Karpas-422 (cell line): ENCODE data around the gene PCDHGA12. TPM values are rescaled to one million over a fixed set of nuclear protein-coding genes. Genes with fewer than 3 reads are reported as not detected.
"Not testable (repeated sequence)": the region's sequence is repeated elsewhere in the genome, so short reads cannot be mapped to it uniquely, and the experiment has no call there.

ENCODE experiments used
- DNase-seq: peaks from one replicate; pipeline ENCODE4 v3.0.0-alpha.2; 2015
- H2AFZ ChIP-seq: fragments of 200-600 bp; sonication (generic); 2 replicates; pipeline ENCODE4 v1.6.1; 2014; ENCODE audit warnings: antibody characterized with exemption, low read length, mixed read lengths
- H3K27ac ChIP-seq: fragments of 200-600 bp; sonication (generic); 2 replicates; pipeline ENCODE4 v1.5.1; 2014; ENCODE audit warnings: mild to moderate bottlenecking, low read length, moderate library complexity
- H3K27me3 ChIP-seq: fragments of 200-600 bp; sonication (generic); 2 replicates; pipeline ENCODE4 v1.6.1; 2014; ENCODE audit warnings: low read length, mixed read lengths
- H3K36me3 ChIP-seq: fragments of 200-600 bp; sonication (generic); 2 replicates; pipeline ENCODE4 v1.6.1; 2014; ENCODE audit warnings: low read length, mixed read lengths; ENCODE audit not compliant: insufficient read depth
- H3K4me1 ChIP-seq: fragments of 200-600 bp; sonication (generic); 2 replicates; pipeline ENCODE4 v1.6.1; 2014; ENCODE audit warnings: mild to moderate bottlenecking, low read length, mixed read lengths
- H3K4me2 ChIP-seq: fragments of 200-600 bp; sonication (generic); 2 replicates; pipeline ENCODE4 v1.6.1; 2014; ENCODE audit warnings: low read length, low read depth, mild to moderate bottlenecking; ENCODE audit not compliant: poor library complexity, severe bottlenecking
- H3K4me3 ChIP-seq: fragments of 200-600 bp; sonication (generic); 2 replicates; pipeline ENCODE4 v1.5.1; 2014; ENCODE audit warnings: mild to moderate bottlenecking, antibody characterized with exemption, low read length, mixed read lengths
- H3K79me2 ChIP-seq: fragments of 200-600 bp; sonication (generic); 2 replicates; pipeline ENCODE4 v1.6.1; 2014; ENCODE audit warnings: mild to moderate bottlenecking, low read length, mixed read lengths
- H3K9ac ChIP-seq: fragments of 200-600 bp; sonication (generic); 2 replicates; pipeline ENCODE4 v1.6.0; 2014; ENCODE audit warnings: low read length
- H3K9me2 ChIP-seq: fragments of 200-600 bp; sonication (generic), shearing (Covaris generic); replicated peaks from 2 replicates; pipeline ENCODE4 v1.6.0; 2014; ENCODE audit warnings: mild to moderate bottlenecking, low read length, moderate library complexity; ENCODE audit not compliant: insufficient read depth
- H3K9me3 ChIP-seq: fragments of 300-700, 200-600 bp; sonication (generic); 2 replicates; pipeline ENCODE4 v1.6.1; 2014; ENCODE audit warnings: low read length, mixed read lengths
- H4K20me1 ChIP-seq: fragments of 200-600 bp; sonication (generic); 2 replicates; pipeline ENCODE4 v1.6.1; 2014; ENCODE audit warnings: mild to moderate bottlenecking, antibody characterized with exemption, low read length, low read depth; ENCODE audit not compliant: insufficient read depth
- total RNA-seq: library from RNA; depleted of rRNA; stranded (reverse); fragments of >200 nt; shearing (Covaris generic); gene quantifications from 2 replicates; pipeline ENCODE4 v1.2.3, GENCODE V29; 2014; ENCODE audit warnings: low replicate concordance

The PCDHGA12 gene
- total RNA-seq, 1 experiment from 2014 or later = 6.6 TPM

DNA sequence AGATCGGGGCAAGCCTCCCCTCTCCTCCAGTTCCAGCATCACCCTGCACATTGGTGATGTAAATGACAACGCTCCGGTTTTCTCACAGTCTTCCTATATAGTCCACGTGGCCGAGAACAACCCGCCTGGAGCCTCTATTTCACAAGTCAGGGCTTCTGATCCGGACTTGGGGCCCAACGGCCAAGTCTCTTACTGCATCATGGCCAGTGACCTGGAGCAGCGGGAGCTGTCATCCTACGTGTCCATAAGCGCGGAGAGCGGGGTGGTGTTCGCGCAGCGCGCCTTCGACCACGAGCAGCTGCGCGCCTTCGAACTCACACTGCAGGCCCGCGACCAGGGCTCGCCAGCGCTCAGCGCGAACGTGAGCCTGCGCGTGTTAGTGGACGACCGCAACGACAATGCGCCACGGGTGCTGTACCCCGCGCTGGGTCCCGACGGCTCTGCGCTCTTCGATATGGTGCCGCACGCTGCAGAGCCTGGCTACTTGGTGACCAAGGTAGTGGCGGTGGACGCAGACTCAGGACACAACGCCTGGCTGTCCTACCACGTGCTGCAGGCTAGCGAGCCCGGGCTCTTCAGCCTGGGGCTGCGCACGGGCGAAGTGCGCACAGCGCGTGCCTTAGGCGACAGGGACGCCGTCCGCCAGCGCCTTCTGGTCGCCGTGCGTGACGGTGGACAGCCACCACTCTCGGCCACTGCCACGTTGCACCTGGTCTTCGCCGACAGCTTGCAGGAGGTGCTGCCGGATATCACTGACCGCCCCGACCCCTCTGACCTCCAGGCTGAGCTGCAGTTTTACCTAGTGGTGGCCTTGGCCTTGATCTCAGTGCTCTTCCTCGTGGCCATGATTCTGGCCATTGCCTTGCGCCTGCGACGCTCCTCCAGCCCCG lies 40.9 kb upstream of the PCDHGA12 start:
- Histone ChIP-seq H3K9ac (no peak overlapping the region), H2AFZ (no peak overlapping the region), H3K27me3 (no peaks in the 10 kb centered on the region), H3K4me3 (no peak overlapping the region), H3K79me2 (peaks cover 8% of the 10 kb centered on the region; the same call in 1 of the 2 replicates), H3K4me1 (no peaks in the 10 kb centered on the region), H3K27ac (no peak overlapping the region), H3K36me3 (peaks cover 40% of the 10 kb centered on the region), H3K9me2 (no peaks in the 10 kb centered on the region), H4K20me1 (no peaks in the 10 kb centered on the region), H3K4me2 (no peak overlapping the region), H3K9me3 (peaks cover 23% of the 10 kb centered on the region)
- no peak for DNase-seq

DNA sequence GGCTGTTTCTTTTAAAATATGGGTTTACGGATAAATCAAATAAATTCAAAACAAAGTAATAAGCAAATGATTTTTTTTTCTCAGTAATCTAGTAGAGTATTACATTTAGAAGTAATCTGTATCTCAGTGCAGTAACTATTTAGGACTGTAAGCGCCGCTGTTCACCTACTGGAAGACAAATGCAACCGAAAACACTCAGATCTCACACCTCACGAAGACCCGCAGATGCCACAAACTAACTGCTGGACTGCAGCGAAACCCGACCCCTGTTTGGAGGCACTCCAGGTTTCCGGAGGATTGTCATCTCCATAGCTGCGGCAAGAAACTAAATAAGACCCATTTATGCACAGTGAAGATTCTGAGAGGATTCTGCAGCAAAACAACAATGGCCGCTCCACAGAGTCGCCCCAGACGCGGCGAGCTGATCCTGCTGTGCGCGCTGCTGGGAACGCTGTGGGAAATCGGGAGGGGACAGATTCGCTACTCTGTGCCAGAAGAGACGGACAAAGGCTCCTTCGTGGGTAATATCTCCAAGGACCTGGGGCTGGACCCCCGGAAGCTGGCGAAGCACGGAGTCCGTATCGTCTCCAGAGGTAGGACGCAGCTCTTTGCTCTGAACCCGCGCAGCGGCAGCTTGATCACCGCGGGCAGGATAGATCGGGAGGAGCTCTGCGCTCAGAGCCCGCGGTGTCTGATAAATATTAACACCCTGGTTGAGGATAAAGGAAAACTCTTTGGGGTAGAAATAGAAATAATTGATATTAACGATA lies 37.7 kb upstream of the PCDHGA12 start, which contains the start of gene PCDHGA8:
Gene PCDHGA8 (plus strand): TSS at position 205 of the 770 bp plus-strand sequence. CDS start 181 bp downstream, at position 386.
- Histone ChIP-seq H3K9me3 (peaks cover 19% of the 10 kb centered on the region), H3K27ac (no peak within 1 kb of the TSS), H3K4me1 (no peaks in the 10 kb centered on the region), H3K79me2 (no peaks in the 10 kb centered on the region), H3K36me3 (peaks cover 27% of the 10 kb centered on the region; the same call in 1 of the 2 replicates), H3K4me2 (no peak within 1 kb of the TSS), H3K9me2 (no peaks in the 10 kb centered on the region), H4K20me1 (no peaks in the 10 kb centered on the region), H2AFZ (no peak within 1 kb of the TSS), H3K27me3 (no peaks in the 10 kb centered on the region), H3K4me3 (no peak within 1 kb of the TSS), H3K9ac (no peak within 1 kb of the TSS)
- no peak for DNase-seq

DNA sequence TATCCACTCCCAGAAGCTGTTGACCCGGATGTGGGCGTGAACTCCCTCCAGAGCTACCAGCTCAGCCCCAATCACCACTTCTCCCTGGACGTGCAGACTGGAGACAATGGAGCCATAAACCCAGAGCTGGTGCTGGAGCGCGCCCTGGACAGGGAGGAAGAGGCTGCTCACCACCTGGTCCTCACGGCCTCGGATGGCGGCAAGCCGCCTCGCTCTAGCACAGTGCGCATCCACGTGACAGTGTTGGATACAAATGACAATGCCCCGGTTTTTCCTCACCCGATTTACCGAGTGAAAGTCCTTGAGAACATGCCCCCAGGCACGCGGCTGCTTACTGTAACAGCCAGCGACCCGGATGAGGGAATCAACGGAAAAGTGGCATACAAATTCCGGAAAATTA lies 37.0 kb upstream of the PCDHGA12 start:
- H4K20me1 ChIP-seq = no peaks in the 10 kb centered on the region
- peaks cover 27% of the 10 kb centered on the region; the same call in 1 of the 2 replicates for H3K36me3 ChIP-seq
- H3K9me2 ChIP-seq = no peaks in the 10 kb centered on the region
- no peaks in the 10 kb centered on the region for H3K4me1 ChIP-seq
- H3K4me2 ChIP-seq = no peak overlapping the region
- no peak for DNase-seq
- H3K27ac ChIP-seq = no peak overlapping the region
- H3K27me3 ChIP-seq = no peaks in the 10 kb centered on the region
- no peak overlapping the region for H3K4me3 ChIP-seq
- H3K79me2 ChIP-seq = no peaks in the 10 kb centered on the region
- peaks cover 19% of the 10 kb centered on the region for H3K9me3 ChIP-seq
- H2AFZ ChIP-seq = no peak overlapping the region
- H3K9ac ChIP-seq = no peak overlapping the region

DNA sequence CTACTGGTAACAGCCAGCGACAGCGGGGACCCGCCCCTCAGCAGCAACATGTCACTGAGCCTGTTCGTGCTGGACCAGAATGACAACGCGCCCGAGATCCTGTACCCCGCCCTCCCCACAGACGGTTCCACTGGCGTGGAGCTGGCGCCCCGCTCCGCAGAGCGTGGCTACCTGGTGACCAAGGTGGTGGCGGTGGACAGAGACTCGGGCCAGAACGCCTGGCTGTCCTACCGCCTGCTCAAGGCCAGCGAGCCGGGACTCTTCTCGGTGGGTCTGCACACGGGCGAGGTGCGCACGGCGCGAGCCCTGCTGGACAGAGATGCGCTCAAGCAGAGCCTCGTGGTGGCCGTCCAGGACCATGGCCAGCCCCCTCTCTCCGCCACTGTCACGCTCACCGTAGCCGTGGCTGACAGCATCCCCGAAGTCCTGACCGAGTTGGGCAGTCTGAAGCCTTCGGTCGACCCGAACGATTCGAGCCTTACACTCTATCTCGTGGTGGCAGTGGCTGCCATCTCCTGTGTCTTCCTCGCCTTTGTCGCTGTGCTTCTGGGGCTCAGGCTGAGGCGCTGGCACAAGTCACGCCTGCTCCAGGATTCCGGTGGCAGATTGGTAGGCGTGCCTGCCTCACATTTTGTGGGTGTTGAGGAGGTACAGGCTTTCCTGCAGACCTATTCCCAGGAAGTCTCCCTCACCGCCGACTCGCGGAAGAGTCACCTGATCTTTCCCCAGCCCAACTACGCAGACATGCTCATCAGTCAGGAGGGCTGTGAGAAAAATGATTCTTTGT lies 35.7 kb upstream of the PCDHGA12 start:
- H2AFZ ChIP-seq, DNase-seq, H3K4me1 ChIP-seq, H3K27me3 ChIP-seq, H3K4me3 ChIP-seq, H4K20me1 ChIP-seq, H3K9me2 ChIP-seq, H3K79me2 ChIP-seq, H3K4me2 ChIP-seq, H3K9ac ChIP-seq, H3K27ac ChIP-seq: not testable (repeated sequence)
- H3K9me3 ChIP-seq = peaks cover 23% of the 10 kb centered on the region
- H3K36me3 ChIP-seq = peaks cover 37% of the 10 kb centered on the region

DNA sequence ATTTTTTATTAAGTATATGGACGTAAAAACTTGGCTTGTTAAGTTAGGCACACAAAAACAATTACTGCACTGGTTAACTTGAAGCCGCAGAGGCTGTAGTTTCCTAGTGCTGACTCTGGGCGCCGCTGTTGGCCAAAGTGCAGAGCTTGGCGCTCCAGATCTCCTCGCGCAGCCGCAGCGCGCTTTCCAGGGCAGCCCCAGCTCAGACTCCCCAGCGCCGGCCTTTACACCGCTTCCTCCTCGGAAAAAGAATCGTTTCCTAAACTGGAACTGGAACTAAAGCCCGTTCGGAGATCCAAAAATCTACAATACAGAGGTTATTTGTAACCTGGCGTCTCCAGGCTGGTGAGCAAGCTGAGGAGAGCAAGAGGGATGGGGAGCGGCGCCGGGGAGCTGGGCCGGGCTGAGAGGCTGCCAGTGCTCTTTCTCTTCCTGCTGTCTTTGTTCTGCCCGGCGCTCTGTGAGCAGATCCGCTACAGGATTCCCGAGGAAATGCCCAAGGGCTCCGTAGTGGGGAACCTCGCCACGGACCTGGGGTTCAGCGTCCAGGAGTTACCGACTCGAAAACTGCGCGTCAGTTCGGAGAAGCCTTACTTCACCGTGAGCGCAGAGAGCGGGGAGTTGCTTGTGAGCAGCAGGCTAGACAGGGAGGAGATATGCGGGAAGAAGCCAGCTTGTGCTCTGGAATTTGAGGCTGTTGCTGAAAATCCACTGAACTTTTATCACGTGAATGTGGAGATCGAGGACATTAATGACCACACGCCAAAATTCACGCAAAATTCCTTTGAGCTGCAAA lies 32.4 kb upstream of the PCDHGA12 start, which contains the start of gene PCDHGB5:
Gene PCDHGB5 (plus strand): TSS at position 192 of the 796 bp plus-strand sequence. CDS start 181 bp downstream, at position 373.
- not testable (repeated sequence) for H3K4me1 ChIP-seq, H3K27me3 ChIP-seq, H2AFZ ChIP-seq, H3K9me2 ChIP-seq, H4K20me1 ChIP-seq, H3K27ac ChIP-seq
- Histone ChIP-seq H3K9ac (peak within 1 kb of the TSS; percentile 49), H3K4me2 (peak within 1 kb of the TSS; percentile 17), H3K36me3 (peaks cover 29% of the 10 kb centered on the region), H3K9me3 (peaks cover 21% of the 10 kb centered on the region), H3K79me2 (peaks cover 22% of the 10 kb centered on the region), H3K4me3 (peak within 1 kb of the TSS; percentile 51; the same call in 1 of the 2 replicates)
- DNase-seq = peak; percentile 78

DNA sequence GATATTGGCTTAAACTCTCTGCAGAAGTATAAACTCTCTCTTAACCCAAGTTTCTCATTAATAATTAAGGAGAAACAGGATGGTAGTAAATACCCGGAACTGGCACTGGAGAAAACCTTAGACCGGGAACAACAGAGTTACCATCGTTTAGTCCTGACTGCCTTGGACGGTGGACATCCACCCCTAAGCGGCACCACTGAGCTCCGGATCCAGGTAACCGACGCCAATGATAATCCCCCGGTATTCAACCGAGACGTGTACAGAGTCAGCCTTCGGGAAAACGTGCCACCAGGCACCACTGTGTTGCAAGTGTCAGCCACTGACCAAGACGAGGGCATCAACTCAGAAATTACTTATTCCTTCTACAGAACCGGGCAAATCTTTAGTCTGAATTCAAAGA lies 31.7 kb upstream of the PCDHGA12 start:
- H3K4me2 ChIP-seq = no peak overlapping the region
- H3K9ac ChIP-seq = no peak overlapping the region
- H3K79me2 ChIP-seq = peaks cover 22% of the 10 kb centered on the region
- no peaks in the 10 kb centered on the region for H3K9me2 ChIP-seq
- no peak overlapping the region for H3K27ac ChIP-seq
- DNase-seq = no peak
- no peaks in the 10 kb centered on the region for H4K20me1 ChIP-seq
- peaks cover 29% of the 10 kb centered on the region for H3K36me3 ChIP-seq
- no peaks in the 10 kb centered on the region for H3K4me1 ChIP-seq
- no peak overlapping the region for H2AFZ ChIP-seq
- H3K4me3 ChIP-seq = peak overlapping the region; percentile 15; the same call in 1 of the 2 replicates
- H3K9me3 ChIP-seq = peaks cover 17% of the 10 kb centered on the region
- H3K27me3 ChIP-seq = no peaks in the 10 kb centered on the region

DNA sequence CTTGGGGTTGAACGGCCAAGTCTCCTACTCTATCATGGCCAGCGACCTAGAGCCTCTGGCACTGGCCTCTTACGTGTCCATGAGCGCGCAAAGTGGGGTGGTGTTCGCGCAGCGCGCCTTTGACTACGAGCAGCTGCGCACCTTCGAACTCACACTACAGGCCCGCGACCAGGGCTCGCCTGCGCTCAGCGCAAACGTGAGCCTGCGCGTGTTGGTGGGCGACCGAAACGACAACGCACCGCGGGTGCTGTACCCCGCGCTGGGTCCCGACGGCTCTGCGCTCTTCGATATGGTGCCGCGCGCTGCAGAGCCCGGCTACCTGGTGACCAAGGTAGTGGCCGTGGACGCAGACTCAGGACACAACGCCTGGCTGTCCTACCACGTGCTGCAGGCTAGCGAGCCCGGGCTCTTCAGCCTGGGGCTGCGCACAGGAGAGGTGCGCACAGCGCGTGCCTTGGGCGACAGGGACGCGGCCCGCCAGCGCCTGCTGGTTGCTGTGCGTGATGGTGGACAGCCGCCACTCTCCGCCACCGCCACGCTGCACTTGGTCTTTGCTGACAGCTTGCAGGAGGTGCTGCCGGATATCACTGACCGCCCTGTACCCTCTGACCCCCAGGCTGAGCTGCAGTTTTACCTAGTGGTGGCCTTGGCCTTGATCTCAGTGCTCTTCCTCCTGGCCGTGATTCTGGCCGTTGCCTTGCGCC lies 30.6 kb upstream of the PCDHGA12 start:
- no peak for DNase-seq
- H3K9me3 ChIP-seq = peaks cover 16% of the 10 kb centered on the region
- H3K4me3 ChIP-seq = no peak overlapping the region
- H2AFZ ChIP-seq = no peak overlapping the region
- no peaks in the 10 kb centered on the region for H4K20me1 ChIP-seq
- H3K4me2 ChIP-seq = no peak overlapping the region
- H3K27me3 ChIP-seq = no peaks in the 10 kb centered on the region
- H3K79me2 ChIP-seq = peaks cover 29% of the 10 kb centered on the region
- peaks cover 29% of the 10 kb centered on the region for H3K36me3 ChIP-seq
- H3K9me2 ChIP-seq = no peaks in the 10 kb centered on the region
- no peak overlapping the region for H3K9ac ChIP-seq
- no peaks in the 10 kb centered on the region for H3K4me1 ChIP-seq
- no peak overlapping the region for H3K27ac ChIP-seq
